IPS DF 19.7 (cell line): ENCODE data around the gene INSC.
A peak's percentile ranks its signal among the peaks of the same experiment; 100 is the strongest.
"Not testable (repeated sequence)": the region's sequence is repeated elsewhere in the genome, so short reads cannot be mapped to it uniquely, and the experiment has no call there.

Experiments
- DNase-seq: peaks from one replicate; pipeline ENCODE4 v3.0.0-alpha.2; 2013; ENCODE audit warnings: low read depth, low spot score

Gene INSC

GRCh38 chr11:15114501-15115475 is at the start of gene INSC:
Gene INSC, plus strand, starts transcription at chr11:15114923. Its CDS starts 34,252 bp downstream, at chr11:15149175.
- no peak for DNase-seq

GRCh38 chr11:15069751-15070150 is 45.0 kb upstream of the INSC start:
- DNase-seq = not testable (repeated sequence)

- no peak for DNase-seq
Measured at GRCh38 chr11:15071556-15072255, 43.0 kb upstream of the INSC start.

GRCh38 chr11:15072551-15073143 is 42.1 kb upstream of the INSC start:
- DNase-seq = no peak

GRCh38 chr11:15073361-15074205 is 41.1 kb upstream of the INSC start, which contains the start of gene CALCB:
Gene CALCB, plus strand, starts transcription at chr11:15073593. Its CDS starts 1,126 bp downstream, at chr11:15074719.
- DNase-seq = no peak

GRCh38 chr11:15074206-15075161 is 40.2 kb upstream of the INSC start:
- DNase-seq = peak; percentile 71

- DNase-seq = no peak
Measured at GRCh38 chr11:15075162-15075526, 39.6 kb upstream of the INSC start.

GRCh38 chr11:15091175-15091574 is 23.5 kb upstream of the INSC start:
- no peak for DNase-seq

- DNase-seq = no peak
Measured at GRCh38 chr11:15091625-15092024, 23.1 kb upstream of the INSC start.

- no peak for DNase-seq
Measured at GRCh38 chr11:15093432-15093831, 21.3 kb upstream of the INSC start.

GRCh38 chr11:15095736-15096228 is 18.9 kb upstream of the INSC start:
- DNase-seq = no peak

GRCh38 chr11:15097411-15097810 is 17.3 kb upstream of the INSC start:
- no peak for DNase-seq

- no peak for DNase-seq
Measured at GRCh38 chr11:15099267-15099666, 15.5 kb upstream of the INSC start.

- DNase-seq = peak; percentile 20
Measured at GRCh38 chr11:15101072-15101709, 13.5 kb upstream of the INSC start.

GRCh38 chr11:15104166-15104565 is 10.6 kb upstream of the INSC start:
- no peak for DNase-seq

GRCh38 chr11:15106201-15106965 is 8.3 kb upstream of the INSC start:
- DNase-seq = no peak

GRCh38 chr11:15107730-15108515 is 6.8 kb upstream of the INSC start:
- DNase-seq = no peak

GRCh38 chr11:15108592-15109130 is 6.1 kb upstream of the INSC start:
- no peak for DNase-seq
